Activated T-helper 1 cell treated with anti-CD3 and anti-CD28 coated beads, Interleukin-2, amount 50 U/mL, for 16 hours (primary cell): ENCODE results near the gene POLR1E.

Experiments
- DNase-seq, 2 donors: peaks; one replicate each; pipeline ENCODE4 v3.0.0-alpha.2; 2020; ENCODE audit warnings: low read depth in 1 of 2, low spot score in 1 of 2

The POLR1E gene

GRCh38 chr9:37485389-37486255 lies at the start of gene POLR1E:
TSS of gene POLR1E (plus strand) at chr9:37485948. CDS start at chr9:37486048, 100 bp downstream.
- DNase-seq = peak; percentile 88 to 95

- no peak for DNase-seq
These were observed 49.2 kb upstream of the POLR1E start for GRCh38 chr9:37436540-37436939.

GRCh38 chr9:37437010-37437409 lies 48.7 kb upstream of the POLR1E start:
- DNase-seq = no peak

- DNase-seq = no peak
These were observed 48.1 kb upstream of the POLR1E start for GRCh38 chr9:37437621-37438020.

GRCh38 chr9:37438359-37438758 lies 47.4 kb upstream of the POLR1E start:
- no peak for DNase-seq

- DNase-seq = no peak
These were observed 43.9 kb upstream of the POLR1E start for GRCh38 chr9:37441776-37442370.

GRCh38 chr9:37442556-37442955 lies 43.2 kb upstream of the POLR1E start:
- DNase-seq = no peak

- no peak for DNase-seq
These were observed 42.2 kb upstream of the POLR1E start for GRCh38 chr9:37443566-37443965.

- no peak for DNase-seq
These were observed 40.9 kb upstream of the POLR1E start for GRCh38 chr9:37444890-37445289.

GRCh38 chr9:37445832-37446231 lies 39.9 kb upstream of the POLR1E start:
- DNase-seq = no peak

- DNase-seq = no peak
These were observed 39.3 kb upstream of the POLR1E start for GRCh38 chr9:37446401-37446800.

- DNase-seq = no peak
These were observed 38.6 kb upstream of the POLR1E start for GRCh38 chr9:37447111-37447510.

GRCh38 chr9:37449862-37450632 lies 35.7 kb upstream of the POLR1E start:
- no peak for DNase-seq

GRCh38 chr9:37451628-37452027 lies 34.1 kb upstream of the POLR1E start:
- DNase-seq = no peak

- no peak for DNase-seq
These were observed 33.1 kb upstream of the POLR1E start for GRCh38 chr9:37452611-37453010.

- no peak for DNase-seq
These were observed 31.9 kb upstream of the POLR1E start for GRCh38 chr9:37453827-37454226.

GRCh38 chr9:37454238-37454637 lies 31.5 kb upstream of the POLR1E start:
- no peak for DNase-seq

GRCh38 chr9:37455884-37456647 lies 29.7 kb upstream of the POLR1E start:
- DNase-seq = no peak

- DNase-seq = no peak
These were observed 28.9 kb upstream of the POLR1E start for GRCh38 chr9:37456817-37457216.

- no peak for DNase-seq
These were observed 21.7 kb upstream of the POLR1E start for GRCh38 chr9:37464006-37464405.
